Cerebellar cortex (tissue), 1 donor: Measurements from ENCODE around the gene CENPM.

Experiments used
- DNase-seq: peaks from one replicate; pipeline ENCODE4 v3.0.0-alpha.2; 2015; ENCODE audit warnings: low spot score

The CENPM gene

GRCh38 chr22:41899110-41899509 is 47.8 kb downstream of the CENPM start:
- DNase-seq: no peak

- DNase-seq: no peak
These were observed 48.3 kb downstream of the CENPM start for GRCh38 chr22:41898645-41899044.

GRCh38 chr22:41893591-41894375 is 53.2 kb downstream of the CENPM start:
- DNase-seq: peak; percentile 27

GRCh38 chr22:41892721-41893120 is 54.2 kb downstream of the CENPM start:
- no peak for DNase-seq

- DNase-seq: no peak
These were observed 55.5 kb downstream of the CENPM start for GRCh38 chr22:41891407-41891806.
